OCI-LY3 (cell line): ENCODE data around the gene CRTC1.
"Not testable (repeated sequence)": the region's sequence is repeated elsewhere in the genome, so short reads cannot be mapped to it uniquely, and the experiment has no call there.

Experiments
- H2AFZ ChIP-seq: fragments of 200-600, 300-600 bp; shearing (Covaris generic); 2 replicates; pipeline ENCODE4 v1.6.0; 2014; ENCODE audit warnings: antibody characterized with exemption, low read depth, low read length
- H3K27ac ChIP-seq: fragments of 200-600, 300-600 bp; sonication (generic); 2 replicates; pipeline ENCODE4 v1.5.1; 2014; ENCODE audit warnings: mild to moderate bottlenecking, low read length, moderate library complexity, mixed read lengths
- H3K27me3 ChIP-seq: fragments of 200-600, 300-600 bp; sonication (generic); 2 replicates; pipeline ENCODE4 v1.6.1; 2014; ENCODE audit warnings: low read depth, low read length, mixed read lengths
- H3K36me3 ChIP-seq: fragments of 200-600, 300-600 bp; sonication (generic); replicated peaks from 2 replicates; pipeline ENCODE3; 2014; ENCODE audit warnings: low read depth, low read length, mixed read lengths
- H3K4me1 ChIP-seq: fragments of 300-600, 200-600 bp; sonication (generic); 2 replicates; pipeline ENCODE4 v1.6.1; 2014; ENCODE audit warnings: low read length, mixed read lengths
- H3K4me2 ChIP-seq: fragments of 200-600, 300-600 bp; sonication (generic); 2 replicates; pipeline ENCODE4 v1.6.1; 2014; ENCODE audit warnings: low read length, mixed read lengths
- H3K4me3 ChIP-seq: fragments of 300-600, 200-600 bp; sonication (generic); 2 replicates; pipeline ENCODE4 v1.5.1; 2014; ENCODE audit warnings: antibody characterized with exemption, mild to moderate bottlenecking, low read length, moderate library complexity
- H3K79me2 ChIP-seq: fragments of 300-600, 200-600 bp; shearing (Covaris generic); 2 replicates; pipeline ENCODE4 v1.6.1; 2014; ENCODE audit warnings: mild to moderate bottlenecking, low read length, mixed read lengths
- H3K9ac ChIP-seq: fragments of 300-600, 200-600 bp; shearing (Covaris generic); 2 replicates; pipeline ENCODE4 v1.6.0; 2014; ENCODE audit warnings: mild to moderate bottlenecking, low read length, moderate library complexity
- H3K9me3 ChIP-seq: fragments of 200-600, 300-600 bp; shearing (Covaris generic); 2 replicates; pipeline ENCODE4 v1.6.1; 2014; ENCODE audit warnings: low read length, mixed read lengths; ENCODE audit not compliant: insufficient read depth
- H4K20me1 ChIP-seq: fragments of 200-600, 300-600 bp; sonication (generic); 2 replicates; pipeline ENCODE4 v1.6.1; 2016; ENCODE audit warnings: low read length, mixed read lengths; ENCODE audit not compliant: insufficient read depth
- CTCF ChIP-seq: fragments of 200-600, 300-600 bp; sonication (generic); IDR thresholded peaks from 2 replicates; pipeline ENCODE4 v1.5.1; 2014; ENCODE audit warnings: antibody characterized with exemption, low read length, low read depth
- EZH2phosphoT487 ChIP-seq: fragments of 200-600 bp; shearing (Covaris generic); IDR thresholded peaks from 2 replicates; pipeline ENCODE4 v1.6.1; 2018; ENCODE audit warnings: antibody characterized with exemption, mixed run types, low read depth

CRTC1 gene

DNA sequence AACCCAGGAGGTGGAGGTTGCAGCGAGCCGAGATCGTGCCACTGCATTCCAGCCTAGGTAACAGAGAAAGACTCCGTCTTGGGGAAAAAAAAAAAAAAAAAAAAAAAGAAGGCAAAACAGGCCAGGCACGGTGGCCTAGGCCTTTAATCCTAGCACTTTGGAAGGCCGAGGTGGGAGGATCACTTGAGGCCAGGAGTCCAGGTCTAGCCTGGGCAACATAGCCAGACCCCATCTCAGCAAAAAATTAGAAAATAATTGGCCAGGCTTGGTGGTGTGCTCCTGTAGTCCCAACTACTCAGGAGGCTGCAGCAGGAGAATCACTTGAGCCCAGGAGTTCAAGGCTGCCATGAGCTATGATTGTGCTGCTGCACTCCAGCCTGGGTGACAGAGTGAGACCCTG lies 43.4 kb downstream of the CRTC1 start:
- no peak overlapping the region for H3K4me2 ChIP-seq
- TF ChIP-seq EZH2phosphoT487: no peak
- no peak for TF ChIP-seq CTCF
- no peaks in the 10 kb centered on the region for H3K4me1 ChIP-seq
- H3K4me3 ChIP-seq: no peak overlapping the region
- H3K27me3 ChIP-seq: no peaks in the 10 kb centered on the region
- no peaks in the 10 kb centered on the region for H3K9me3 ChIP-seq
- H3K79me2 ChIP-seq: no peaks in the 10 kb centered on the region
- peaks cover 24% of the 10 kb centered on the region for H4K20me1 ChIP-seq
- no peak overlapping the region for H3K9ac ChIP-seq
- no peak overlapping the region for H2AFZ ChIP-seq
- no peak overlapping the region for H3K27ac ChIP-seq
- no peaks in the 10 kb centered on the region for H3K36me3 ChIP-seq

DNA sequence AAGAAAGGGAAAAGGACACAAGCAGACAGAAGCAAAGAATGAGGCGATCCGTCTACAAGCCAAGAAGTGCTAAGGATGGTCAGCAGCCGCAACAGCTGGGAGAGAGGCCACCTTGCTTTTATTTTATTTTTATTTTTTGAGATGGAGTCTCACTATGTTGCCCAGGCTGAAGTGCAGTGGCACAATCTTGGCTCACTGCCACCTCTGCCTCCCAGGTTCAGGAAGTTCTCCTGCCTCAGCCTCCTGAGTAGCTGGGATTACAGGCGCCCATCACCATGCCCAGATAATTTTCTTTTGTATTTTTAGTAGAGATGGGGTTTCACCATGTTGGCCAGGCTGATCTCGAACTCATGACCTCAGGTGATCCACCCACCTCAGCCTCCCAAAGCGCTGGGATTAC lies 44.1 kb downstream of the CRTC1 start:
- not testable (repeated sequence) for H3K4me1 ChIP-seq, H3K27ac ChIP-seq, H3K36me3 ChIP-seq, H3K9ac ChIP-seq, H3K4me2 ChIP-seq, H3K27me3 ChIP-seq, H3K4me3 ChIP-seq, H2AFZ ChIP-seq, H3K79me2 ChIP-seq, H3K9me3 ChIP-seq
- peaks cover 19% of the 10 kb centered on the region for H4K20me1 ChIP-seq

- no peak overlapping the region for H3K4me2 ChIP-seq
- no peaks in the 10 kb centered on the region for H3K36me3 ChIP-seq
- H3K79me2 ChIP-seq: no peaks in the 10 kb centered on the region
- no peak overlapping the region for H3K9ac ChIP-seq
- no peaks in the 10 kb centered on the region for H3K27me3 ChIP-seq
- H3K27ac ChIP-seq: no peak overlapping the region
- no peak overlapping the region for H3K4me3 ChIP-seq
- TF ChIP-seq EZH2phosphoT487 (no peak), CTCF (no peak)
- no peaks in the 10 kb centered on the region for H3K4me1 ChIP-seq
- no peak overlapping the region for H2AFZ ChIP-seq
- no peaks in the 10 kb centered on the region for H3K9me3 ChIP-seq
- peaks cover 12% of the 10 kb centered on the region; the same call in 1 of the 2 replicates for H4K20me1 ChIP-seq
Observed at GRCh38 chr19:18729933-18730530, 46.6 kb downstream of the CRTC1 start.

- no peaks in the 10 kb centered on the region for H3K9me3 ChIP-seq
- H3K4me1 ChIP-seq: no peaks in the 10 kb centered on the region
- H3K4me3 ChIP-seq: no peak overlapping the region
- H3K27me3 ChIP-seq: no peaks in the 10 kb centered on the region
- TF ChIP-seq EZH2phosphoT487 (no peak), CTCF (no peak)
- H3K9ac ChIP-seq: no peak overlapping the region
- H3K36me3 ChIP-seq: no peaks in the 10 kb centered on the region
- no peaks in the 10 kb centered on the region for H3K79me2 ChIP-seq
- H4K20me1 ChIP-seq: peaks cover 11% of the 10 kb centered on the region; the same call in 1 of the 2 replicates
- H2AFZ ChIP-seq: no peak overlapping the region
- no peak overlapping the region for H3K27ac ChIP-seq
- no peak overlapping the region for H3K4me2 ChIP-seq
Observed at GRCh38 chr19:18730885-18731513, 47.5 kb downstream of the CRTC1 start.
